Heart left ventricle (tissue), 16 donors: Measurements from ENCODE around the gene COL5A3. TPM values are rescaled to one million over a fixed set of nuclear protein-coding genes. Genes with fewer than 3 reads are reported as not detected.

Source experiments
- ATAC-seq, 4 donors: fragments of 200-7000 bp; cut with Tn5 transposase; one replicate each; pipeline ENCODE4 v1.9.1; 2020 to 2022; ENCODE audit warnings: moderate library complexity in 4 of 4, mild to moderate bottlenecking in 3 of 4, moderate number of reproducible peaks in 1 of 4
- DNase-seq, 5 donors: peaks; one replicate each; pipeline ENCODE4 v3.0.0-alpha.2; 2020
- H3K27ac ChIP-seq, 12 donors: fragments of 200-600 bp; sonication (generic) in 4 of 12; one replicate each; pipeline versions ENCODE4 v1.5.0 to v1.8.0; 2016 to 2022; ENCODE audit warnings: mild to moderate bottlenecking in 2 of 12
- H3K27me3 ChIP-seq, 9 donors: fragments of 200-600 bp; sonication (generic) in 2 of 9; one replicate each; pipeline versions ENCODE4 v1.5.1 to v1.8.0; 2016 to 2022; ENCODE audit warnings: mild to moderate bottlenecking in 3 of 9
- H3K36me3 ChIP-seq, 9 donors: fragments of 200-600 bp; sonication (generic) in 2 of 9; one replicate each; pipeline versions ENCODE4 v1.5.0 to v1.8.0; 2018 to 2022; ENCODE audit warnings: mild to moderate bottlenecking in 2 of 9
- H3K4me1 ChIP-seq, 12 donors: fragments of 200-600 bp; sonication (generic) in 4 of 12; one replicate each; pipeline versions ENCODE4 v1.5.0 to v1.8.0; 2016 to 2022; ENCODE audit warnings: mild to moderate bottlenecking in 3 of 12
- H3K4me3 ChIP-seq, 12 donors: fragments of 200-600 bp; sonication (generic) in 4 of 12; one replicate each; pipeline versions ENCODE4 v1.5.0 to v1.8.0; 2017 to 2022; ENCODE audit warnings: mild to moderate bottlenecking in 9 of 12, moderate library complexity in 4 of 12
- H3K9me3 ChIP-seq, 12 donors: fragments of 200-600 bp; sonication (generic) in 4 of 12; one replicate each; pipeline versions ENCODE4 v1.5.0 to v1.8.0; 2016 to 2022; ENCODE audit warnings: mild to moderate bottlenecking in 1 of 12
- CTCF ChIP-seq, 12 donors: fragments of 200-600 bp; sonication (generic) in 4 of 12; IDR thresholded peaks; one replicate each; pipeline versions ENCODE4 v1.5.0 to v1.8.0; 2018 to 2022; ENCODE audit warnings: antibody characterized with exemption in 12 of 12, mild to moderate bottlenecking in 5 of 12
- POLR2A ChIP-seq, 2 donors: fragments of 450-650 bp; IDR thresholded peaks; one replicate each; pipeline ENCODE4 v1.6.1; 2017; ENCODE audit warnings: antibody characterized with exemption in 2 of 2, mild to moderate bottlenecking in 2 of 2, moderate library complexity in 2 of 2
- WGBS, 4 donors: extraction: QIAGEN DNeasy Blood & Tissue Kit in 2 of 4; methylation state at CpG; one replicate each; pipeline versions ENCODE4 v1.1.5 to v1.1.7; 2013 to 2018; 5-methylcytosine and 5-hydroxymethylcytosine counted together
- intact Hi-C, 10 donors: fragments of 100-400 bp; cut with DNase I; formaldehyde crosslinking; loops; one replicate each; pipeline versions ENCODE4 v1.11.1 to v1.14.2; 2022
- microRNA-seq, 4 donors: library from miRNA; unstranded; fragments of <30 nt; microRNA quantifications; one replicate each; pipeline versions ENCODE4 to v1.2.0, GENCODE V29; 2017 to 2020
- polyA plus RNA-seq, 2 donors: library from polyadenylated mRNA; stranded (reverse); fragments of 200-250 nt; gene quantifications; one replicate each; pipeline ENCODE4 v1.2.3, GENCODE V29; 2013
- total RNA-seq, 9 donors: library from RNA; depleted of rRNA in 2 of 9; stranded (reverse); fragments of >200 nt in 2 of 9; fragmentation: NEBNext Ultra II Directional in 3 of 9; extraction: Animal tissue kit (Norgen Biotek cat#: 25700) in 3 of 9; gene quantifications; one replicate each; pipeline versions ENCODE4 v1.1.0 to v1.2.4, GENCODE V29; 2016 to 2023
- donor health status: ischemic (EF 13 %, LVEDD 7.1; RV severe dilation, severe dysfunction).
- donor health status: healthy with polysubstance abuse.
- donor health status: DM: no; HTN: yes; CAD: no.
- donor health status: DM: no; HTN: no; CAD: no.
- donor health status: ischemic (EF 25% LVEDD 6.9; RV normal size, moderate dysfunction).
- donor health status: ischemic (EF 25% LVEDD 5.7; RV mildly dilated, moderate dysfunction).
- donor health status: healthy.
- donor health status: DM: yes; HTN: yes; CAD: no.
- donor health status: ischemic (EF 35%, LVEDD 5.7; RV mildly dilated, moderate dysfunction).
- donor health status: nonischemic (EF 11% LVEDD 7.7; RV severe dilation, severe dysfunction).
- donor health status: DM: yes; HTN: yes; CAD: no.
- donor health status: PGD.
- donor health status: ischemic (EF 29% LVEDD 5.4; RV normal size, mild dysfunction).
- donor health status: nonischemic (EF 23%, LVEDD 6.1; RV moderate dilation, normal function).

Gene COL5A3
- total and polyA plus RNA-seq, 11 donors, result 5.0 to 34.1 (median 12.2) TPM

DNA sequence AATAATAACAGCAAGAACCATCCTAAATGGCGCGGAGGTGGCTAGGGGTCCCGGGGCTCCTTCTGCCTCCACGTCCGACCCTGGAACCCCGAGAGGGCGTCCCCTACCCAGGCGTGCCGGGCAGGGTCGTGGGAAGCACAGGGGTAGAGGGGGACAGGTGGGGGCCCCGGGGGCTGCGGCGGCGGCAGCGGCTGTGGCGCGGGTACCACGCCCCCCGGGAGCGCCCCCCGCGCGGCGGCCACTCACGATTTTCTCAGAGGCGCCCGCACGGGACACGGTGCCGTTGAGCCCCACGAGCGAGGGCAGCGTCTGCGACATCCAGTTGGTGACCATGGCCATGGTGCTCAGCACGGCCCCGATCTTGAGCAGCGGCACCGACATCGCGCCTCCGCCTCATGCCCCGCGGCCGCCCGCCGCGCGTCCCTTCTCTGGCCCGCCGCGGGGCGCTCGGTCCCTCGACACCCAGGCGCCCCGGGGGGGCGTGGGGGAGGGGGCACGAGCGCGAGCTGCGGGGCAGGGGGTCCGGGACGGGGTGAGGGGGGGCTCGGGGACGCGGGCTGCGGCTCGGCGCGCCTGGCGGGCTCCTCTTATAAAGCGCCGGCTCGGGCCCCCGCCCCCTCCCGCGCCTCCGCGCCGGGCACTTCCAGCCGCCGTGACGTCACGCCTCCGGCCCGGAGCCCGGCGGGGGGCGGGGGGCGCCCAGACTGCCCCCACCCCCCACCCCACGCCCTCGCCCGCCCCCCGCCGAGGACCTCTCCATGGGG lies 96.9 kb downstream of the COL5A3 start:
- peak in 1 of 5 donors; percentile 36 for DNase-seq
- H3K9me3 ChIP-seq, result no peaks in the 10 kb centered on the region
- H3K4me3 ChIP-seq, result peak overlapping the region; percentile 32 to 60 (median 48)
- no peak overlapping the region for H3K27ac ChIP-seq
- intact Hi-C loops, result no loop called here
- ATAC-seq, result peak in 1 of 4 donors; percentile 41
- 0 to 2% (median 1%) methylated on average over 2 to 92 of the region's 95 CpGs for WGBS, 4 donors
- peaks cover 0 to 21% (median 11%) of the 10 kb centered on the region in 12 donors for H3K4me1 ChIP-seq
- TF ChIP-seq POLR2A (IDR thresholded peaks at IDR 0.05) (no peak), CTCF (IDR thresholded peaks at IDR 0.05) (no peak)
- no peaks in the 10 kb centered on the region for H3K36me3 ChIP-seq
- H3K27me3 ChIP-seq, result peaks cover 12 to 63% (median 32%) of the 10 kb centered on the region in 9 donors

DNA sequence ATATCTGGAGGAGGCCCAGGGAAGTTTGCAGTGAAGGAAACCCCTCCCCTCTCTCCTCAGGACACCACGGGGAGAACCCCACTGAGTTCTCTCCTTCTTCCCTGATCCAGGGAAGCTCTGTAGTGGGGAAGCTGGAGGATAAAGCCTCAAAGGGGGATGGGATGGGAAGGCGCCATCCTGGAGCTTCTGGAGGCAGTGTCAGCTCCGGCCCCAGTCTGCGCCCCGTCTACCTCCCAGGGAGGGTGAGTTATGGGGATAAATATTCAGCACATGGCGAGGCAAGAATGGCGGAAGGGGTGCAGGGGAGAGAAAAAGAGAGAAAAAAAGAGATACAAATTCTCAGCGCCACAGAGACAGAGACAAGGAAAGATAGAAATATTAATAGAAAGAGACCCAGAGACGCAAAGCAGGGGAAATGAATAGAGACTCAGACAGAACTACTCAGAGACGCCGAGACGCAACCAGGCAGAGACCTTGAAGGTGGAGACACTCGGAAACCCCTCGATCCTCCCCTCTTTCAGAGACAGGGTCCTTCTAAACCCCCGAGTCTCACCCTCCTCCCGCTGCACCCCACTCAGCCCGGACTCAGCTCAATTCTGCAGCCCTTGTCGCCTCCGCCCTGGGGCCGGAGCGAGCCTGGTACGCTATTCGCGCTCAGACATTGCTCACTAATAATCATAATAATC lies 97.6 kb downstream of the COL5A3 start:
- WGBS, 4 donors, result 24 to 31% (median 26%) methylated on average over 23 to 24 of the region's 24 CpGs
- intact Hi-C loops, result no loop called here

DNA sequence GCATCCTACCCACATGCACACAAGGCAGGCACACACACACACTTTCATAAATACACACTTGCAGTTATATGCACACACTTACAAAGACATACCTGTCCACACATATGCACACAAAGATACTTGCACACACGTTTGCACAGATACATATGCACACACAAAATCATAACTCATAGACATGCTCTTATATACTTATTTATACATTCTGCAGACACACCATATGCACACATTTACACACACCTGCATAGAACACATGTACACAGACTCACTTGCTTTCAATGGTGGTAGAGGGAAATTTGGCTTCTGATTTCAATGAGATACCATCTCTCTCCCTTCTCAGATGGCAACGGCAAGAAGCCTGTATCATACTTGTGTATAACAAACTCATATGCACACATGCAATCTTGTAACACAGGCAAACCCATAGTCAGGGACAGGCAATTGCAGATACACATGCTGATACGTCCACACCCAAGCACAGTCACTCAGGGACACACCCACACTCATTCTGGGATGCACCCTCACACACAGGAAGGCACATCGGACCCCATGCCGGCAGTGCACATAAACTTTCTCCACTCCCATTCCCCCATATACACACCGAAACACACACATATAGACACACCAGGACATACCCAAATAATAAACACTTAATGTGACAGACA lies 98.6 kb downstream of the COL5A3 start:
- ATAC-seq (no peak), DNase-seq (no peak)
- intact Hi-C loops, result no loop called here
- H3K4me1 ChIP-seq, result peaks cover 0 to 21% (median 11%) of the 10 kb centered on the region in 12 donors
- no peak overlapping the region for H3K27ac ChIP-seq
- no peak overlapping the region for H3K4me3 ChIP-seq
- no peaks in the 10 kb centered on the region for H3K9me3 ChIP-seq
- whole genome bisulfite sequencing, 4 donors, result 62 to 65% (median 65%) methylated on average over 6 of the region's 6 CpGs
- no peaks in the 10 kb centered on the region for H3K36me3 ChIP-seq
- H3K27me3 ChIP-seq, result peaks cover 12 to 59% (median 32%) of the 10 kb centered on the region in 9 donors
- TF ChIP-seq POLR2A (IDR thresholded peaks at IDR 0.05), result no peak

More for the DNA sequence above, 97.6 kb downstream of the COL5A3 start:
- Histone ChIP-seq H3K27ac (no peak overlapping the region), H3K4me1 (peaks cover 0 to 21% (median 11%) of the 10 kb centered on the region in 12 donors), H3K27me3 (peaks cover 12 to 63% (median 32%) of the 10 kb centered on the region in 9 donors), H3K36me3 (no peaks in the 10 kb centered on the region), H3K4me3 (peak overlapping the region in 8 of 12 donors; percentile 21 to 60 (median 50)), H3K9me3 (no peaks in the 10 kb centered on the region)
- DNase-seq (no peak), ATAC-seq (no peak)
- no peak for TF ChIP-seq POLR2A (IDR thresholded peaks at IDR 0.05)

DNA sequence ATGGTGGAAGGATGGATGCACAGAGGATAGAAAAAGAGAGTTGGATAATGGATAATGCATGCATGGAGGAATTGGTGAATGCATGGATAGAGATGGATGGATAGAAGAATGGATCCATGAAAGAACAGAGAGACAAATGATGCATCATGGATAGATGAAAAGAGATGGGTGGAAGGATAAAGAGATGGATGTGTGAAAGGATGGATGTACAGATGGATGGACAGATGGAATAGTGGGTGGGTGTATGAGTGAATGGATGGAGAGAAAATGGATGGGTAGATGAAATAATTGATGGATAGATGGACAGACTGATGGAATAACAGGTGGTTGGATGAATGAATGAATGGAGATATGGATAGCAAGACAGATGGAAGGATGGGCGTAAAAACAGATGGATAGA lies 99.7 kb downstream of the COL5A3 start:
- Histone ChIP-seq H3K4me1 (peaks cover 0 to 21% (median 11%) of the 10 kb centered on the region in 12 donors), H3K27me3 (peaks cover 12 to 56% (median 32%) of the 10 kb centered on the region in 9 donors), H3K4me3 (no peak overlapping the region), H3K36me3 (no peaks in the 10 kb centered on the region), H3K9me3 (no peaks in the 10 kb centered on the region), H3K27ac (no peak overlapping the region)
- ATAC-seq, result no peak
- intact Hi-C loops, result no loop called here
- 51 to 91% (median 85%) methylated on average over 1 of the region's 1 CpG for WGBS, 4 donors
- no peak for DNase-seq
- TF ChIP-seq CTCF (IDR thresholded peaks at IDR 0.05), result no peak
- TF ChIP-seq POLR2A (IDR thresholded peaks at IDR 0.05), result no peak

Small RNAs within 50 kb of the gene (microRNA-seq; reads per million reads assigned to microRNA genes)
- 0 to 0.21 (median 0) reads per million in 4 donors for gene MIR5589

Other genes starting within 250 kb of the COL5A3 start
- gene ZNF846, start 241.8 kb downstream of the COL5A3 start, total RNA-seq, result 10 to 100 TPM in 3 of 9 donors, 1 to 10 TPM in 6; 6.5 to 11.0 (median 8.4) TPM
- gene ZNF846, start 241.8 kb downstream of the COL5A3 start, polyA plus RNA-seq, result 10 to 100 TPM in 1 of 2 donors, 1 to 10 TPM in 1; 5.4 to 11.1 TPM
- gene FBXL12, start 191.4 kb downstream of the COL5A3 start, total RNA-seq, result 10 to 100 TPM in 8 of 9 donors, 1 to 10 TPM in 1; 9.8 to 17.6 (median 12.2) TPM
- 10 to 100 TPM; 11.2 to 14.5 TPM for gene FBXL12, start 191.4 kb downstream of the COL5A3 start, polyA plus RNA-seq
- 100 to 1,000 TPM; 460 to 843 (median 492) TPM for gene UBL5, start 182.6 kb downstream of the COL5A3 start, total RNA-seq
- 1,000 to 10,000 TPM in 1 of 2 donors, 100 to 1,000 TPM in 1; 592 to 1,809 TPM for gene UBL5, start 182.6 kb downstream of the COL5A3 start, polyA plus RNA-seq
- gene PIN1, start 175.2 kb downstream of the COL5A3 start, total RNA-seq, result 100 to 1,000 TPM in 2 of 9 donors, 10 to 100 TPM in 7; 82.8 to 147 (median 93.1) TPM
- 100 to 1,000 TPM in 1 of 2 donors, 10 to 100 TPM in 1; 90.0 to 159 TPM for gene PIN1, start 175.2 kb downstream of the COL5A3 start, polyA plus RNA-seq
- 1 to 10 TPM in 7 of 9 donors, under 1 TPM in 2; 0.67 to 4.6 (median 2.4) TPM for gene OLFM2, start 74.0 kb downstream of the COL5A3 start, total RNA-seq
- 1 to 10 TPM; 2.2 to 3.0 TPM for gene OLFM2, start 74.0 kb downstream of the COL5A3 start, polyA plus RNA-seq
- gene RDH8, start 3.0 kb upstream of the COL5A3 start, total RNA-seq, result not detected
- not detected for gene RDH8, start 3.0 kb upstream of the COL5A3 start, polyA plus RNA-seq
- 10 to 100 TPM in 4 of 9 donors, 1 to 10 TPM in 5; 6.3 to 29.0 (median 8.7) TPM for gene SHFL, start 75.8 kb upstream of the COL5A3 start, total RNA-seq
- 10 to 100 TPM in 1 of 2 donors, 1 to 10 TPM in 1; 7.7 to 13.0 TPM for gene SHFL, start 75.8 kb upstream of the COL5A3 start, polyA plus RNA-seq
- gene ANGPTL6, start 92.2 kb upstream of the COL5A3 start, total RNA-seq, result under 1 TPM in 1 of 9 donors, not detected in 8; 0.43 TPM
- under 1 TPM in 1 of 2 donors, not detected in 1; 0.19 TPM for gene ANGPTL6, start 92.2 kb upstream of the COL5A3 start, polyA plus RNA-seq
- gene PPAN, start 95.9 kb upstream of the COL5A3 start, total RNA-seq, result 10 to 100 TPM; 16.3 to 24.9 (median 19.0) TPM
- 10 to 100 TPM; 34.4 to 41.4 TPM for gene PPAN, start 95.9 kb upstream of the COL5A3 start, polyA plus RNA-seq
- gene P2RY11, start 101.2 kb upstream of the COL5A3 start, total RNA-seq, result 10 to 100 TPM in 1 of 9 donors, 1 to 10 TPM in 8; 3.1 to 11.7 (median 6.3) TPM
- gene P2RY11, start 101.2 kb upstream of the COL5A3 start, polyA plus RNA-seq, result 1 to 10 TPM; 3.6 to 5.2 TPM
- 100 to 1,000 TPM; 148 to 302 (median 179) TPM for gene EIF3G, start 109.4 kb upstream of the COL5A3 start, total RNA-seq
- 100 to 1,000 TPM; 124 to 233 TPM for gene EIF3G, start 109.4 kb upstream of the COL5A3 start, polyA plus RNA-seq
- 10 to 100 TPM; 16.1 to 61.6 (median 25.8) TPM for gene DNMT1, start 184.4 kb upstream of the COL5A3 start, total RNA-seq
- 10 to 100 TPM; 17.3 to 23.5 TPM for gene DNMT1, start 184.4 kb upstream of the COL5A3 start, polyA plus RNA-seq
- gene S1PR2, start 220.8 kb upstream of the COL5A3 start, total RNA-seq, result 10 to 100 TPM in 1 of 9 donors, 1 to 10 TPM in 8; 1.7 to 14.2 (median 4.4) TPM
- 1 to 10 TPM; 1.0 to 4.3 TPM for gene S1PR2, start 220.8 kb upstream of the COL5A3 start, polyA plus RNA-seq
- gene MRPL4, start 241.7 kb upstream of the COL5A3 start, total RNA-seq, result 100 to 1,000 TPM in 2 of 9 donors, 10 to 100 TPM in 7; 53.7 to 110 (median 68.2) TPM
- 100 to 1,000 TPM in 1 of 2 donors, 10 to 100 TPM in 1; 37.7 to 123 TPM for gene MRPL4, start 241.7 kb upstream of the COL5A3 start, polyA plus RNA-seq